Measurements from ENCODE around the gene GTF2H1. TPM values are rescaled to one million over a fixed set of nuclear protein-coding genes. Genes with fewer than 3 reads are reported as not detected.
"Not testable (repeated sequence)": the region's sequence is repeated elsewhere in the genome, so short reads cannot be mapped to it uniquely, and the experiment has no call there.

Gene GTF2H1
- total RNA-seq, 1 experiment from 2014 or later = 140 TPM

- no peak for DNase-seq (ENCODE audit: low spot score)
Measured at GRCh38 chr11:18375941-18376340, 53.6 kb downstream of the GTF2H1 start.

- no peak for DNase-seq (ENCODE audit: low spot score)
Measured at GRCh38 chr11:18379201-18379600, 56.8 kb downstream of the GTF2H1 start.

- DNase-seq (ENCODE audit: low spot score) = peak; percentile 99
Measured at GRCh38 chr11:18383388-18384156, 61.2 kb downstream of the GTF2H1 start.

- DNase-seq (ENCODE audit: low spot score) = peak; percentile 94
Measured at GRCh38 chr11:18384157-18384641, 61.8 kb downstream of the GTF2H1 start.

GRCh38 chr11:18390088-18390487 lies 67.7 kb downstream of the GTF2H1 start:
- no peak for DNase-seq (ENCODE audit: low spot score)

- no peak for DNase-seq (ENCODE audit: low spot score)
Measured at GRCh38 chr11:18392434-18393321, 70.3 kb downstream of the GTF2H1 start.

GRCh38 chr11:18393581-18394274 lies 71.4 kb downstream of the GTF2H1 start:
- DNase-seq (ENCODE audit: low spot score) = no peak

- peak; percentile 93 for DNase-seq (ENCODE audit: low spot score)
Measured at GRCh38 chr11:18394275-18394927, 72.0 kb downstream of the GTF2H1 start, which contains the start of gene LDHA. LDHA (plus strand) TSS chr11:18394563; CDS start chr11:18396843, 2,280 bp downstream.

- peak; percentile 21 for DNase-seq (ENCODE audit: low spot score)
Measured at GRCh38 chr11:18394928-18395734, 72.8 kb downstream of the GTF2H1 start.

GRCh38 chr11:18395735-18396504 lies 73.6 kb downstream of the GTF2H1 start:
- DNase-seq (ENCODE audit: low spot score) = peak; percentile 99

- no peak for DNase-seq (ENCODE audit: low spot score)
Measured at GRCh38 chr11:18397921-18398320, 75.6 kb downstream of the GTF2H1 start.

- DNase-seq (ENCODE audit: low spot score) = not testable (repeated sequence)
Measured at GRCh38 chr11:18401077-18401476, 78.7 kb downstream of the GTF2H1 start.

GRCh38 chr11:18404062-18404461 lies 81.7 kb downstream of the GTF2H1 start:
- no peak for DNase-seq (ENCODE audit: low spot score)

- DNase-seq (ENCODE audit: low spot score) = peak; percentile 85
Measured at GRCh38 chr11:18407400-18407799, 85.0 kb downstream of the GTF2H1 start.

GRCh38 chr11:18408558-18409291 lies 86.4 kb downstream of the GTF2H1 start:
- DNase-seq (ENCODE audit: low spot score) = no peak

GRCh38 chr11:18416459-18416858 lies 94.1 kb downstream of the GTF2H1 start:
- DNase-seq (ENCODE audit: low spot score) = no peak
